WTC11 (cell line): Measurements from ENCODE around the gene CPEB3. TPM values are rescaled to one million over a fixed set of nuclear protein-coding genes. Genes with fewer than 3 reads are reported as not detected.

ENCODE experiments used
- ATAC-seq: fragments of 200-7000 bp; cut with Tn5 transposase; 2 replicates; pipeline ENCODE4 v1.10.0; 2021; ENCODE audit warnings: mild to moderate bottlenecking, moderate library complexity
- CTCF ChIA-PET: fragments of 300-600 bp; sonication (Branson Sonifier 250); formaldehyde crosslinking; loops from one replicate; lab custom pipeline; 2021; ENCODE audit warnings: antibody characterized with exemption; lab: Charles Lee
- POLR2A ChIA-PET: fragments of 350-600 bp; sonication (Branson Sonifier 250); formaldehyde crosslinking; loops from one replicate; lab custom pipeline; 2021; ENCODE audit warnings: antibody characterized with exemption; lab: Charles Lee
- DNase-seq: peaks from one replicate; pipeline ENCODE4 v3.0.0; 2021; ENCODE audit warnings: low spot score
- H3K27ac Mint-ChIP-seq: 2 replicates; pipeline ENCODE4 v1.8.0; 2021; ENCODE audit warnings: mixed read lengths
- H3K27me3 Mint-ChIP-seq: 2 replicates; pipeline ENCODE4 v1.8.0; 2021; ENCODE audit warnings: low read depth, mild to moderate bottlenecking, moderate library complexity, mixed read lengths
- H3K36me3 Mint-ChIP-seq: 2 replicates; pipeline ENCODE4 v1.8.0; 2021; ENCODE audit warnings: mixed read lengths
- H3K4me1 Mint-ChIP-seq: 2 replicates; pipeline ENCODE4 v1.8.0; 2022; ENCODE audit warnings: mixed read lengths
- H3K4me3 Mint-ChIP-seq: 2 replicates; pipeline ENCODE4 v1.8.0; 2021; ENCODE audit warnings: mild to moderate bottlenecking, moderate library complexity, mixed read lengths
- H3K9me3 Mint-ChIP-seq: 2 replicates; pipeline ENCODE4 v1.8.0; 2021; ENCODE audit warnings: mixed read lengths
- EMX1 ChIP-seq: fragments of 250-450 bp; sonication (Bioruptor Pico); IDR thresholded peaks from 2 replicates; pipeline ENCODE4 v1.8.0; 2021; ENCODE audit warnings: mild to moderate bottlenecking
- FOXK1 ChIP-seq: sonication (generic); formaldehyde crosslinking; IDR thresholded peaks from 2 replicates; pipeline ENCODE4 v1.8.0; 2022; ENCODE audit warnings: mild to moderate bottlenecking, moderate library complexity, missing genetic modification reagents
- GTF2I ChIP-seq: fragments of 250-450 bp; sonication (Bioruptor Pico); conservative IDR thresholded peaks from 2 replicates; pipeline ENCODE4 v1.4.0; 2021; ENCODE audit warnings: mild to moderate bottlenecking
- IRF2 ChIP-seq: sonication (generic); formaldehyde crosslinking; IDR thresholded peaks from 2 replicates; pipeline ENCODE4 v1.8.0; 2022; ENCODE audit warnings: low read depth, missing genetic modification reagents, borderline replicate concordance
- KAT7 ChIP-seq: sonication (generic); formaldehyde crosslinking; IDR thresholded peaks from 2 replicates; pipeline ENCODE4 v1.8.1; 2023; ENCODE audit warnings: missing genetic modification reagents, mild to moderate bottlenecking, borderline replicate concordance
- NFE2L1 ChIP-seq: sonication (generic); formaldehyde crosslinking; IDR thresholded peaks from 2 replicates; pipeline ENCODE4 v1.8.1; 2023; ENCODE audit warnings: missing genetic modification reagents
- NR1H2 ChIP-seq: sonication (generic); formaldehyde crosslinking; IDR thresholded peaks from 2 replicates; pipeline ENCODE4 v1.9.0; 2021; ENCODE audit warnings: mild to moderate bottlenecking, moderate library complexity, missing genetic modification reagents
- OVOL2 ChIP-seq: fragments of 250-450 bp; sonication (Bioruptor Pico); IDR thresholded peaks from 2 replicates; pipeline ENCODE4 v1.9.0; 2021; ENCODE audit warnings: mild to moderate bottlenecking, borderline replicate concordance
- RORB ChIP-seq: fragments of 250-450 bp; sonication (Bioruptor Pico); IDR thresholded peaks from 2 replicates; pipeline ENCODE4 v1.9.0; 2021; ENCODE audit warnings: mild to moderate bottlenecking
- SMAD4 ChIP-seq: sonication (generic); formaldehyde crosslinking; IDR thresholded peaks from 2 replicates; pipeline ENCODE4 v1.8.0; 2022; ENCODE audit warnings: mild to moderate bottlenecking, missing genetic modification reagents
- TCF7 ChIP-seq: sonication (generic); formaldehyde crosslinking; IDR thresholded peaks from 2 replicates; pipeline ENCODE4 v1.8.0; 2022; ENCODE audit warnings: mild to moderate bottlenecking, low read depth, missing genetic modification reagents, moderate library complexity
- TP53 ChIP-seq: sonication (generic); formaldehyde crosslinking; IDR thresholded peaks from 2 replicates; pipeline ENCODE4 v1.8.1; 2023; ENCODE audit warnings: mild to moderate bottlenecking, missing genetic modification reagents
- ZNF317 ChIP-seq: sonication (generic); formaldehyde crosslinking; IDR thresholded peaks from 2 replicates; pipeline ENCODE4 v1.8.1; 2023; ENCODE audit warnings: low read depth, mild to moderate bottlenecking, moderate library complexity, missing genetic modification reagents, borderline replicate concordance
- ZNF423 ChIP-seq: fragments of 250-450 bp; sonication (Bioruptor Pico); IDR thresholded peaks from 2 replicates; pipeline ENCODE4 v2.1.2; 2022; ENCODE audit warnings: mild to moderate bottlenecking, moderate library complexity
- ZNF671 ChIP-seq: fragments of 250-450 bp; sonication (Bioruptor Pico); IDR thresholded peaks from 2 replicates; pipeline ENCODE4 v1.8.0; 2021; ENCODE audit warnings: mild to moderate bottlenecking
- total RNA-seq: library from RNA; stranded (reverse); gene quantifications from 3 replicates; pipeline ENCODE4 v1.2.3, GENCODE V29; 2021
- TF ChIP-seq, protein P1 (sequence below): fragments of 250-450 bp; sonication (Bioruptor Pico); IDR thresholded peaks from 2 replicates; pipeline ENCODE4 v1.9.0; 2021; ENCODE audit warnings: mild to moderate bottlenecking, borderline replicate concordance
- TF ChIP-seq, protein P2 (sequence below): sonication (generic); formaldehyde crosslinking; IDR thresholded peaks from 2 replicates; pipeline ENCODE4 v1.8.1; 2023; ENCODE audit warnings: mild to moderate bottlenecking, missing genetic modification reagents, borderline replicate concordance
- TF ChIP-seq, protein P3 (sequence below): sonication (generic); formaldehyde crosslinking; IDR thresholded peaks from 2 replicates; pipeline ENCODE4 v1.8.1; 2023; ENCODE audit warnings: mild to moderate bottlenecking, missing genetic modification reagents, moderate library complexity

Gene CPEB3
- total RNA-seq, 1 experiment from 2014 or later: 2.4 TPM

DNA sequence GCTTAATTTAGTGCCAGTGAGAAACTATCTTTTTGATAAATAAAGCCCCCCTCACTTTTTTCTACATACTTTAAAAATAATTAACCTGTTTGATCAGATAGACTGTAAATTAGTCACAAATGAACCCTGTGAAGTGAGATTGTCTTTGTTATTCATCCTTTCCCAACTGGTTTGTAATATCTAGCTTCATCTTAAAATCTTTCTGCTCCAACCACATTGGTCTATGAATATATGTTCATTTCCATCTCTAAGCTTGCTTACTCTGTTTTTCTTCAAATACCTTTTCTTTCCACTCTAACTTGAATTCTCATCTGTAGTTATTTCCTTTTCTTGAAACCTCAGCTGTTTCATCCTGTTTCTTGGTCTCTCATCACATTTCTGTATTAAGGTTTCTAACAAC, 12.2 kb upstream of the CPEB3 start:
- Mint-ChIP-seq H3K4me3 (no peak overlapping the region), H3K9me3 (no peaks in the 10 kb centered on the region), H3K4me1 (peaks cover 61% of the 10 kb centered on the region), H3K27me3 (no peaks in the 10 kb centered on the region), H3K27ac (peak overlapping the region; percentile 61), H3K36me3 (peaks cover 7% of the 10 kb centered on the region)
- DNase-seq (no peak), ATAC-seq (no peak)
- POLR2A ChIA-PET: no interaction called here
- CTCF ChIA-PET: interaction anchor here (3.0 kb wide), 1 partner anchor 12 kb away, joined by 14 read pairs; the partner anchor contains the start of genes CPEB3 and MARCHF5
- TF ChIP-seq FOXK1 (CRISPR knock-in tag) (no peak), EMX1 (CRISPR knock-in tag) (no peak), NFE2L1 (CRISPR knock-in tag) (no peak), TCF7 (CRISPR knock-in tag) (no peak), ZNF671 (CRISPR knock-in tag) (no peak), IRF2 (CRISPR knock-in tag) (no peak), TP53 (no peak), KAT7 (CRISPR knock-in tag) (no peak), GTF2I (CRISPR knock-in tag) (no peak), ZNF423 (no peak), ZNF317 (CRISPR knock-in tag) (no peak), SMAD4 (CRISPR knock-in tag) (no peak), RORB (no peak)
- TF ChIP-seq, protein P1, sequence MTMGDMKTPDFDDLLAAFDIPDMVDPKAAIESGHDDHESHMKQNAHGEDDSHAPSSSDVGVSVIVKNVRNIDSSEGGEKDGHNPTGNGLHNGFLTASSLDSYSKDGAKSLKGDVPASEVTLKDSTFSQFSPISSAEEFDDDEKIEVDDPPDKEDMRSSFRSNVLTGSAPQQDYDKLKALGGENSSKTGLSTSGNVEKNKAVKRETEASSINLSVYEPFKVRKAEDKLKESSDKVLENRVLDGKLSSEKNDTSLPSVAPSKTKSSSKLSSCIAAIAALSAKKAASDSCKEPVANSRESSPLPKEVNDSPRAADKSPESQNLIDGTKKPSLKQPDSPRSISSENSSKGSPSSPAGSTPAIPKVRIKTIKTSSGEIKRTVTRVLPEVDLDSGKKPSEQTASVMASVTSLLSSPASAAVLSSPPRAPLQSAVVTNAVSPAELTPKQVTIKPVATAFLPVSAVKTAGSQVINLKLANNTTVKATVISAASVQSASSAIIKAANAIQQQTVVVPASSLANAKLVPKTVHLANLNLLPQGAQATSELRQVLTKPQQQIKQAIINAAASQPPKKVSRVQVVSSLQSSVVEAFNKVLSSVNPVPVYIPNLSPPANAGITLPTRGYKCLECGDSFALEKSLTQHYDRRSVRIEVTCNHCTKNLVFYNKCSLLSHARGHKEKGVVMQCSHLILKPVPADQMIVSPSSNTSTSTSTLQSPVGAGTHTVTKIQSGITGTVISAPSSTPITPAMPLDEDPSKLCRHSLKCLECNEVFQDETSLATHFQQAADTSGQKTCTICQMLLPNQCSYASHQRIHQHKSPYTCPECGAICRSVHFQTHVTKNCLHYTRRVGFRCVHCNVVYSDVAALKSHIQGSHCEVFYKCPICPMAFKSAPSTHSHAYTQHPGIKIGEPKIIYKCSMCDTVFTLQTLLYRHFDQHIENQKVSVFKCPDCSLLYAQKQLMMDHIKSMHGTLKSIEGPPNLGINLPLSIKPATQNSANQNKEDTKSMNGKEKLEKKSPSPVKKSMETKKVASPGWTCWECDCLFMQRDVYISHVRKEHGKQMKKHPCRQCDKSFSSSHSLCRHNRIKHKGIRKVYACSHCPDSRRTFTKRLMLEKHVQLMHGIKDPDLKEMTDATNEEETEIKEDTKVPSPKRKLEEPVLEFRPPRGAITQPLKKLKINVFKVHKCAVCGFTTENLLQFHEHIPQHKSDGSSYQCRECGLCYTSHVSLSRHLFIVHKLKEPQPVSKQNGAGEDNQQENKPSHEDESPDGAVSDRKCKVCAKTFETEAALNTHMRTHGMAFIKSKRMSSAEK (CRISPR knock-in tag): no peak
- TF ChIP-seq, protein P2, sequence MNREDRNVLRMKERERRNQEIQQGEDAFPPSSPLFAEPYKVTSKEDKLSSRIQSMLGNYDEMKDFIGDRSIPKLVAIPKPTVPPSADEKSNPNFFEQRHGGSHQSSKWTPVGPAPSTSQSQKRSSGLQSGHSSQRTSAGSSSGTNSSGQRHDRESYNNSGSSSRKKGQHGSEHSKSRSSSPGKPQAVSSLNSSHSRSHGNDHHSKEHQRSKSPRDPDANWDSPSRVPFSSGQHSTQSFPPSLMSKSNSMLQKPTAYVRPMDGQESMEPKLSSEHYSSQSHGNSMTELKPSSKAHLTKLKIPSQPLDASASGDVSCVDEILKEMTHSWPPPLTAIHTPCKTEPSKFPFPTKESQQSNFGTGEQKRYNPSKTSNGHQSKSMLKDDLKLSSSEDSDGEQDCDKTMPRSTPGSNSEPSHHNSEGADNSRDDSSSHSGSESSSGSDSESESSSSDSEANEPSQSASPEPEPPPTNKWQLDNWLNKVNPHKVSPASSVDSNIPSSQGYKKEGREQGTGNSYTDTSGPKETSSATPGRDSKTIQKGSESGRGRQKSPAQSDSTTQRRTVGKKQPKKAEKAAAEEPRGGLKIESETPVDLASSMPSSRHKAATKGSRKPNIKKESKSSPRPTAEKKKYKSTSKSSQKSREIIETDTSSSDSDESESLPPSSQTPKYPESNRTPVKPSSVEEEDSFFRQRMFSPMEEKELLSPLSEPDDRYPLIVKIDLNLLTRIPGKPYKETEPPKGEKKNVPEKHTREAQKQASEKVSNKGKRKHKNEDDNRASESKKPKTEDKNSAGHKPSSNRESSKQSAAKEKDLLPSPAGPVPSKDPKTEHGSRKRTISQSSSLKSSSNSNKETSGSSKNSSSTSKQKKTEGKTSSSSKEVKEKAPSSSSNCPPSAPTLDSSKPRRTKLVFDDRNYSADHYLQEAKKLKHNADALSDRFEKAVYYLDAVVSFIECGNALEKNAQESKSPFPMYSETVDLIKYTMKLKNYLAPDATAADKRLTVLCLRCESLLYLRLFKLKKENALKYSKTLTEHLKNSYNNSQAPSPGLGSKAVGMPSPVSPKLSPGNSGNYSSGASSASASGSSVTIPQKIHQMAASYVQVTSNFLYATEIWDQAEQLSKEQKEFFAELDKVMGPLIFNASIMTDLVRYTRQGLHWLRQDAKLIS (CRISPR knock-in tag): no peak
- TF ChIP-seq, protein P3, sequence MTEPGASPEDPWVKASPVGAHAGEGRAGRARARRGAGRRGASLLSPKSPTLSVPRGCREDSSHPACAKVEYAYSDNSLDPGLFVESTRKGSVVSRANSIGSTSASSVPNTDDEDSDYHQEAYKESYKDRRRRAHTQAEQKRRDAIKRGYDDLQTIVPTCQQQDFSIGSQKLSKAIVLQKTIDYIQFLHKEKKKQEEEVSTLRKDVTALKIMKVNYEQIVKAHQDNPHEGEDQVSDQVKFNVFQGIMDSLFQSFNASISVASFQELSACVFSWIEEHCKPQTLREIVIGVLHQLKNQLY (CRISPR knock-in tag): no peak

DNA sequence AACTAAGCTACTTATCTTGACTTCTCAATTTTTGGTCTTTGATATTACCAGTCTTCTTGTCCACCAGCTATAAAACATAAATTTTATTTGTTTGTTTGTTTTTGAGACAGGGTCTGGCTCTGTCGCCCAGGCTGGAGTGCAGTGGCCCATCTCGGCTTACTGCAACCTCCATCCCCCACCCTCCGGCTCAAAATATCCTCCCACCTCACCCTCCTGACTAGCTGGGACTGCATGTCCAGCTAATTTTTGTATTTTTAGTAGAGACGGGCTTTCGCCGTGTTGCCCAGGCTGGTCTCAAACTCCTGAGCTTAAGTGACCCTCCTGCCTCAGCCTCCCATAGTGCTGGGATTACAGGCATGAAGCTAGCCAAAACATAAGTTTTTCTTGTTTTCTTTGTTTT, 7.6 kb upstream of the CPEB3 start:
- ATAC-seq (no peak), DNase-seq (no peak)
- CTCF ChIA-PET: interaction anchor here (0.7 to 2.6 kb wide), 2 partner anchors 8 to 211 kb away, joined by 4 to 12 read pairs; partner anchors contain the start of genes CPEB3 and MARCHF5
- H3K4me1 Mint-ChIP-seq: peaks cover 40% of the 10 kb centered on the region
- TF ChIP-seq OVOL2 (CRISPR knock-in tag): no peak
- TF ChIP-seq NR1H2: no peak
- TF ChIP-seq, all 79 proteins: peak for 0
- POLR2A ChIA-PET: no interaction called here
- Mint-ChIP-seq H3K9me3 (no peaks in the 10 kb centered on the region), H3K27me3 (no peaks in the 10 kb centered on the region; the same call in 1 of the 2 replicates), H3K4me3 (no peak overlapping the region), H3K36me3 (peaks cover 14% of the 10 kb centered on the region), H3K27ac (peak overlapping the region; percentile 67)
